Measurements from ENCODE around the gene CAMK1D.

- TF ChIP-seq ZFP30 (CRISPR knock-in tag; IDR thresholded peaks at IDR 0.05) (no peak), TSHZ2 (CRISPR knock-in tag; IDR thresholded peaks at IDR 0.05) (no peak), ARNTL (CRISPR knock-in tag; IDR thresholded peaks at IDR 0.05; ENCODE audit: borderline replicate concordance, low read depth) (no peak), ZC3H10 (CRISPR knock-in tag; IDR thresholded peaks at IDR 0.05) (no peak), ZNF70 (CRISPR knock-in tag; IDR thresholded peaks at IDR 0.05) (no peak), RARB (CRISPR knock-in tag; IDR thresholded peaks at IDR 0.05) (no peak), ZNF8 (CRISPR knock-in tag; IDR thresholded peaks at IDR 0.05) (no peak), PATZ1 (CRISPR knock-in tag; IDR thresholded peaks at IDR 0.05; ENCODE audit: borderline replicate concordance) (no peak), TOX (CRISPR knock-in tag; IDR thresholded peaks at IDR 0.05; ENCODE audit: borderline replicate concordance) (no peak), TCF4 (CRISPR knock-in tag; IDR thresholded peaks at IDR 0.05; ENCODE audit: borderline replicate concordance) (no peak), ZFP3 (CRISPR knock-in tag; IDR thresholded peaks at IDR 0.05) (no peak), CSDC2 (CRISPR knock-in tag; IDR thresholded peaks at IDR 0.05) (no peak), PPARA (CRISPR knock-in tag; IDR thresholded peaks at IDR 0.05; ENCODE audit: borderline replicate concordance) (no peak), POU6F1 (CRISPR knock-in tag; IDR thresholded peaks at IDR 0.05; ENCODE audit: borderline replicate concordance, low read depth) (no peak)
These were observed 96.5 kb downstream of the CAMK1D start for GRCh38 chr10:12445701-12446334.

All from SK-N-SH treated with all-trans-retinoic acid at 6 μM for 48 hours (cell line).